K562 (cell line): ENCODE data around the gene CTRB2. TPM values are rescaled to one million over a fixed set of nuclear protein-coding genes. Genes with fewer than 3 reads are reported as not detected.

Source experiments
- ATAC-seq: fragments of 200-7000 bp; cut with Tn5 transposase; 3 replicates; pipeline ENCODE4 v1.9.1; 2020; ENCODE audit warnings: moderate library complexity
- BruUV-seq: library from RNA; stranded (reverse); fragments of 400-500 nt; replicated peaks from 2 replicates; lab custom pipeline; 2021; lab: Mats Ljungman, UMichigan
- CTCF ChIA-PET: fragments of 300-600 bp; formaldehyde crosslinking; extraction: SDS; loops from one replicate; lab custom pipeline; 2021; ENCODE audit warnings: low intra/inter-chr PET ratio; lab: Yijun Ruan, JAX
- POLR2A ChIA-PET: fragments of 300-600, 350-650 bp; sonication (Branson Sonifier 250); formaldehyde crosslinking; extraction: SDS; loops from one replicate; lab custom pipeline; 2021; ENCODE audit warnings: antibody characterized with exemption, inconsistent platforms; lab: Yijun Ruan, JAX
- DNase-seq, 4 experiments: peaks; one replicate each; pipeline versions ENCODE4 v3.0.0 to v3.0.0-alpha.2; 2011 to 2018; ENCODE audit warnings: low spot score in 3 of 4, mixed read lengths in 3 of 4; ENCODE audit errors: extremely low read depth in 1 of 4
- FAIRE-seq: peaks from 2 replicates; lab custom pipeline; 2011; peaks lifted over from hg19 to GRCh38; lab: Jason Lieb, UNC
- H2AFZ ChIP-seq: 2 replicates; pipeline ENCODE4 v1.6.0; 2011; ENCODE audit warnings: low read depth, low read length, control low read depth, inconsistent platforms
- H3K27ac ChIP-seq: fragments of 200-600 bp; 3 replicates; pipeline ENCODE4 v1.8.0; 2011; ENCODE audit warnings: low read depth, mild to moderate bottlenecking, control low read depth, inconsistent platforms, low read length, moderate library complexity, mixed read lengths; ENCODE audit errors: extremely low read depth
- H3K27me3 ChIP-seq, 2 experiments: fragments of 300-600 bp in 1 of 2; 2 replicates in 1 of 2; 3 replicates in 1 of 2; pipeline versions ENCODE4 v1.6.0 to v1.8.0; 2011; ENCODE audit warnings: inconsistent platforms in 2 of 2, low read length in 2 of 2, mild to moderate bottlenecking in 1 of 2, mixed read lengths in 1 of 2, moderate library complexity in 1 of 2; ENCODE audit not compliant: control insufficient read depth in 2 of 2, insufficient read depth in 2 of 2
- H3K36me3 ChIP-seq: fragments of 300-600 bp; 3 replicates; pipeline ENCODE4 v1.8.0; 2011; ENCODE audit warnings: mild to moderate bottlenecking, low read length, inconsistent platforms; ENCODE audit not compliant: control insufficient read depth, insufficient read depth
- H3K4me1 ChIP-seq, 2 experiments: fragments of 200-600 bp in 1 of 2; replicated peaks in 1 of 2; 2 replicates in 1 of 2; 3 replicates in 1 of 2; pipeline versions ENCODE4 v1.5.1 to v1.8.0; 2011; ENCODE audit warnings: inconsistent platforms in 2 of 2, low read length in 2 of 2, mild to moderate bottlenecking in 1 of 2, mixed read lengths in 1 of 2, moderate library complexity in 1 of 2; ENCODE audit not compliant: control insufficient read depth in 2 of 2, insufficient read depth in 2 of 2
- H3K4me2 ChIP-seq: 2 replicates; pipeline ENCODE4 v1.6.1; 2011; ENCODE audit warnings: low read length, control low read depth, inconsistent platforms, mixed read lengths; ENCODE audit not compliant: insufficient read depth
- H3K4me3 ChIP-seq: fragments of 200-600 bp; sonication (generic), shearing (Covaris generic); 2 replicates; pipeline ENCODE4 v1.5.1; 2016; ENCODE audit warnings: control low read depth, inconsistent platforms
- H3K79me2 ChIP-seq: fragments of 200-600 bp; 3 replicates; pipeline ENCODE4 v1.8.0; 2011; ENCODE audit warnings: low read length, inconsistent platforms; ENCODE audit not compliant: control insufficient read depth, insufficient read depth
- H3K9ac ChIP-seq, 2 experiments: 2 replicates each; pipeline versions ENCODE4 v1.6.0 to v1.6.1; 2011; ENCODE audit warnings: low read depth in 2 of 2, low read length in 2 of 2, control low read depth in 1 of 2, inconsistent platforms in 1 of 2, mild to moderate bottlenecking in 1 of 2, mixed read lengths in 1 of 2; ENCODE audit not compliant: insufficient read depth in 1 of 2
- H3K9me1 ChIP-seq: one replicate; pipeline ENCODE4 v1.6.0; 2011; ENCODE audit warnings: inconsistent platforms, mild to moderate bottlenecking, low read length, moderate library complexity; ENCODE audit not compliant: control insufficient read depth, insufficient read depth
- H3K9me3 ChIP-seq: replicated peaks from 2 replicates; pipeline ENCODE4 v1.5.1; 2011; ENCODE audit warnings: low read depth, low read length, inconsistent platforms; ENCODE audit not compliant: control insufficient read depth, insufficient read depth
- H4K20me1 ChIP-seq: replicated peaks from 2 replicates; pipeline ENCODE4 v1.6.1; 2011; ENCODE audit warnings: low read length, inconsistent platforms, mixed read lengths; ENCODE audit not compliant: control insufficient read depth, insufficient read depth
- CHD2 ChIP-seq: IDR thresholded peaks from 2 replicates; pipeline ENCODE4 v1.6.1; 2011; ENCODE audit warnings: low read depth, low read length
- CTCF ChIP-seq, 3 experiments: IDR thresholded peaks in 2 of 3; conservative IDR thresholded peaks in 1 of 3; 2 replicates each; pipeline ENCODE4 v1.5.1; 2011 to 2012; ENCODE audit warnings: low read length in 3 of 3, mild to moderate bottlenecking in 3 of 3, control low read depth in 2 of 3, improper control_type of control experiment in 1 of 3, inconsistent platforms in 1 of 3, low read depth in 1 of 3, mixed read lengths in 1 of 3, moderate library complexity in 1 of 3; ENCODE audit not compliant: insufficient read depth in 2 of 3
- PHF21A ChIP-seq: fragments of 450-650 bp; IDR thresholded peaks from 2 replicates; pipeline ENCODE4 v1.6.1; 2017; ENCODE audit warnings: low read depth, borderline replicate concordance
- ZNF740 ChIP-seq, 3 experiments: fragments of 200-800 bp in 1 of 3; sonication (Bioruptor generic) in 1 of 3; sonication (generic) in 1 of 3; formaldehyde crosslinking in 1 of 3; IDR thresholded peaks; 2 replicates each; pipeline versions ENCODE4 v1.6.1 to v1.8.0; 2016 to 2022; ENCODE audit warnings: mild to moderate bottlenecking in 2 of 3, missing compliant biosample characterization in 2 of 3, missing genetic modification characterization in 2 of 3, missing genetic modification reagents in 1 of 3
- WGBS: fragments of 100-300 bp; shearing (Covaris generic); methylation state at CpG from one replicate; pipeline ENCODE4 v1.1.6; 2016; ENCODE audit warnings: low coverage, mixed read lengths; ENCODE audit not compliant: insufficient coverage; ENCODE audit errors: missing lambda C conversion rate; 5-methylcytosine and 5-hydroxymethylcytosine counted together
- in situ Hi-C: fragments of 300-500 bp; cut with MboI; formaldehyde crosslinking; loops from 4 replicates; pipeline ENCODE4 v1.15.0; 2018; ENCODE audit warnings: inconsistent platforms, mixed read lengths
- intact Hi-C: fragments of 100-400 bp; cut with micrococcal nuclease; formaldehyde crosslinking; loops from 2 replicates; pipeline ENCODE4 v1.14.2; 2022
- polyA plus RNA-seq, 8 experiments: library from polyadenylated mRNA; depleted of rRNA in 4 of 8; stranded (reverse) in 5 of 8; unstranded in 3 of 8; fragments of >200 nt; fragmentation: Nextera tagmentation in 2 of 8; fragmentation: Illumina TruSeq in 1 of 8; extraction: Ambion mirVana in 2 of 8; extraction: Trizol in 1 of 8; gene quantifications; 2 replicates each; pipeline versions ENCODE4 v1.2.1 to v1.2.3, GENCODE V29; 2011 to 2014; ENCODE audit warnings: inconsistent platforms in 1 of 8, missing spikeins in 1 of 8
- total RNA-seq, 7 experiments: library from RNA; depleted of rRNA in 6 of 7; stranded (reverse); fragments of >200 nt in 6 of 7; fragmentation: Illumina TruSeq in 2 of 7; extraction: Trizol in 2 of 7; gene quantifications; 2 replicates each; pipeline versions ENCODE4 v1.2.1 to v1.2.3, GENCODE V29; 2011 to 2021; ENCODE audit warnings: low replicate concordance in 1 of 7

The CTRB2 gene
- total and polyA plus RNA-seq, 9 of the 15 experiments (the other 6 are each of a cell fraction or from before 2014, with no cell fraction given): 5.1 TPM; not detected in 8

GRCh38 chr16:75250089-75250808 lies 43.3 kb upstream of the CTRB2 start:
- Histone ChIP-seq H3K4me1 (peaks cover 10 to 76% of the 10 kb centered on the region in 2 experiments; a peak in 4 of 5 replicates), H3K79me2 (peaks cover 31% of the 10 kb centered on the region), H3K4me2 (peak overlapping the region; percentile 81), H3K27ac (peak overlapping the region; percentile 82; the same call in 1 of the 3 replicates), H3K27me3 (no peaks in the 10 kb centered on the region), H4K20me1 (peaks cover 37% of the 10 kb centered on the region), H3K4me3 (peak overlapping the region; percentile 84), H3K9me3 (no peaks in the 10 kb centered on the region), H3K9ac (peak overlapping the region; percentile 70 to 96), H3K9me1 (no peaks in the 10 kb centered on the region), H2AFZ (peak overlapping the region; percentile 82), H3K36me3 (no peaks in the 10 kb centered on the region)
- intact Hi-C loops: loop anchor here (5.0 kb wide), 2 partner anchors 72 to 137 kb away; no protein-coding TSS in a partner anchor
- TF ChIP-seq ZNF740 (CRISPR knock-in tag; IDR thresholded peaks at IDR 0.05) (0 out of 2 replicates have a peak, but pooled peaks have one; percentile 34), ZNF740 (tag; IDR thresholded peaks at IDR 0.05) (no peak), PHF21A (no peak), CHD2 (0 out of 2 replicates have a peak, but pooled peaks have one; percentile 3), CTCF (IDR thresholded peaks at IDR 0.05 in 2 of 3, conservative IDR thresholded peaks at IDR 0.05 in 1 of 3; ENCODE audit: insufficient read depth in 2 of 3, low read depth in 1 of 3, low read length in 3 of 3) (0 out of 6 replicates have a peak, but pooled peaks of 1 of the 3 experiments have one; percentile 1)
- in situ Hi-C loops: no loop called here
- ATAC-seq (no peak), FAIRE-seq (no peak), DNase-seq (no peak)
- 19% methylated on average over 19 of the region's 29 CpGs for WGBS
- POLR2A ChIA-PET: interaction anchor here (0.5 to 1.0 kb wide), 6 partner anchors 11 to 278 kb away, joined by 3 to 5 read pairs (median 3); no protein-coding TSS in a partner anchor
- no TSS peak for BruUV-seq
- CTCF ChIA-PET: interaction anchor here (1.1 kb wide), 1 partner anchor 136 kb away, joined by 5 read pairs; no protein-coding TSS in a partner anchor
